ENCODE measurements around the gene CDCP1. TPM values are rescaled to one million over a fixed set of nuclear protein-coding genes. Genes with fewer than 3 reads are reported as not detected.

CDCP1 gene
- total RNA-seq, 4 donors from 2014 or later: 1.2 to 6.4 (median 2.1) TPM

DNA sequence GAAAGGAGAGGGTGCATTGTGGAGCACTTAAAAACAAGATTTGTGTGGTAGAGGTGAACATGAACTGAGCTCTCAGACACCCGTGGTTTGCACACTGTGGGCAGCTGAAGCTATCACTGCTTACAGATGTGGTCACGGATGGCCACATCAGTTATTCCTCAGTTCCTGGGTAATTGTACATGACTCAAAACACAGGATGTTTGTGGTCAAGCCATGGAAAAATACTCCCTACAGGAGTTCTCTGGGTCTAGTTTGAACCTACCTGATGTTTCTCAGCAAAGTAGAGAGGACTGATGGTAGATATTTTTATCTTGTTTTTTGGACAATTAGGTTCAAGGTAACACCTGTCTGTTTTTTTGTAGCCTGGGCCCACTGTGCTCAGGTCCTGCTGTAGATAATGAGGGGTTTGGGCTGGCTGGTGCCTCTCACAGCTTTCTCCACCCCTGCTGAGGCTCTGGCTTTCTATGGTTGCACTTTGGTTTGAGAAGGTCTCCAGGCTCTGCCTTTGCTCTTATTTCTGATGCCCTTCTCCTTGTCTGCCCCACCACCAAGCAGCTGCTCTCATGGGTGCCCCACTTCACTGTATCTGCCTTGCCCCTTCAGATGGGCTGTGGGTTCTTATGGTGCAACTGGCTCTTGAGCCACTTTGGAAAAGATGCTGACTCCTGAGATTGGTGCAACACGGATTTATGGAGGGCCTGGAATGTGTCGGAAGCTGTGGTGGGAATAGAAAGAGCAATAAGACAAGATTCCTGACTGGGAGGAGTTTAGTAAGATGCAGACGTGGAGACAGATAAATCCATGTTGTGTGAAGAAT lies 40.1 kb downstream of the CDCP1 start:
- intact Hi-C loops (cut with DNase I): no loop called here
- Histone ChIP-seq H3K36me3 (no peaks in the 10 kb centered on the region), H3K27ac (replicated peaks in 1 of 4) (no peak overlapping the region), H3K27me3 (no peaks in the 10 kb centered on the region), H3K4me1 (peaks cover 0 to 5% (median 0%) of the 10 kb centered on the region in 4 donors), H3K4me3 (no peak overlapping the region), H3K9me3 (no peaks in the 10 kb centered on the region)
- WGBS: 81% methylated on average over 5 of the region's 5 CpGs
- no peak for DNase-seq (ENCODE audit: extremely low spot score)
- TF ChIP-seq, protein P1, sequence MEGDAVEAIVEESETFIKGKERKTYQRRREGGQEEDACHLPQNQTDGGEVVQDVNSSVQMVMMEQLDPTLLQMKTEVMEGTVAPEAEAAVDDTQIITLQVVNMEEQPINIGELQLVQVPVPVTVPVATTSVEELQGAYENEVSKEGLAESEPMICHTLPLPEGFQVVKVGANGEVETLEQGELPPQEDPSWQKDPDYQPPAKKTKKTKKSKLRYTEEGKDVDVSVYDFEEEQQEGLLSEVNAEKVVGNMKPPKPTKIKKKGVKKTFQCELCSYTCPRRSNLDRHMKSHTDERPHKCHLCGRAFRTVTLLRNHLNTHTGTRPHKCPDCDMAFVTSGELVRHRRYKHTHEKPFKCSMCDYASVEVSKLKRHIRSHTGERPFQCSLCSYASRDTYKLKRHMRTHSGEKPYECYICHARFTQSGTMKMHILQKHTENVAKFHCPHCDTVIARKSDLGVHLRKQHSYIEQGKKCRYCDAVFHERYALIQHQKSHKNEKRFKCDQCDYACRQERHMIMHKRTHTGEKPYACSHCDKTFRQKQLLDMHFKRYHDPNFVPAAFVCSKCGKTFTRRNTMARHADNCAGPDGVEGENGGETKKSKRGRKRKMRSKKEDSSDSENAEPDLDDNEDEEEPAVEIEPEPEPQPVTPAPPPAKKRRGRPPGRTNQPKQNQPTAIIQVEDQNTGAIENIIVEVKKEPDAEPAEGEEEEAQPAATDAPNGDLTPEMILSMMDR (IDR thresholded peaks at IDR 0.05): no peak
- TF ChIP-seq EP300 (IDR thresholded peaks at IDR 0.05) (no peak), POLR2A (IDR thresholded peaks at IDR 0.05; ENCODE audit: low read depth) (no peak), POLR2AphosphoS5 (IDR thresholded peaks at IDR 0.05) (no peak)

DNA sequence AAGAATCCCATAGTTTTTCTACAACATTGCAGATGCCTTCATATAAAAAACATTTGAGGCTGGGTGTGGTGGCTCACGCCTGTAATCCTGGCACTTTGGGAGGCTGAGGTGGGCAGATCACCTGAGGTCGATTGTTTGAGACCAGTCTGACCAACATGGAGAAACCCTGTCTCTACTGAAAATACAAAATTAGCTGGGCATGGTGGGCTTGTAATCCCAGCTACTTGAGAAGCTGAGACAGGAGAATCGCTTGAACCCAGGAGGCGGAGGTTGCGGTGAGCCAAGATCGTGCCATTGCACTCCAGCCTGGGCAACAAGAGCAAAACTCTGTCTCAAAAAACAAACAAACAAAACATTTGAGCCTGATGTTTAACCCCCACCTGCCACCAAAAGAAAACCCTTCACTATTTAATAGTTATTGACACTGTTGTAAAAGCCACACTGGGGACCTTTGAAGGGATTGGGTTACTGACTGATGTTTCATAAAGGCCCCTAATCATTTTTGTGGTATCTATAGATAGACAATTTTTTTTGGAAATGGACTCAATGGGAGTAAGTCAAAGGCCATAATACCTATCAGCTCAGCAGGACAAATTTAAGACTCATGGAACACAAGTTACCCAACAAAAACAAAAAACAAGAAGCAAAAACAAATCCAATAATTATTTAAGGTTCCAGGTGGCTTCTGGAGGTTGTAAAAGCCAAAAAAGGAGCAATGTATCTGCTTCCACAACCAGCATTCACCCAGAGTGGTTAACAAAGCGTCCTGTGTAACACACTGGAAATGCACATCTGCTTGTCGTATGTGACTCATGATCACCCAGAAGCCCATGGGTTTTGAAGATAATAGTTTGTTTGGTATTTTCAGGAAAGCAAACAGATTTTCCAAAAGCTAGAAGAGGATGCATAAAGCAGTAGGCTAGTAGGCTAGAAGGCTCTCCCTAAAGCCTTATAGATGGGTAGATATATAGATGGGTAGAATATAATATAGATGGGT lies 41.2 kb downstream of the CDCP1 start:
- Histone ChIP-seq H3K4me3 (no peak overlapping the region), H3K36me3 (no peaks in the 10 kb centered on the region), H3K27ac (replicated peaks in 1 of 4) (no peak overlapping the region), H3K4me1 (peaks cover 0 to 5% (median 0%) of the 10 kb centered on the region in 4 donors), H3K9me3 (no peaks in the 10 kb centered on the region), H3K27me3 (no peaks in the 10 kb centered on the region)
- no peak for TF ChIP-seq POLR2AphosphoS5 (IDR thresholded peaks at IDR 0.05)
- TF ChIP-seq, protein P1 (IDR thresholded peaks at IDR 0.05): no peak
- no peak for TF ChIP-seq POLR2A (IDR thresholded peaks at IDR 0.05; ENCODE audit: low read depth)
- 91% methylated on average over 8 of the region's 8 CpGs for WGBS
- DNase-seq (ENCODE audit: extremely low spot score): no peak
- intact Hi-C loops (cut with DNase I): no loop called here

DNA sequence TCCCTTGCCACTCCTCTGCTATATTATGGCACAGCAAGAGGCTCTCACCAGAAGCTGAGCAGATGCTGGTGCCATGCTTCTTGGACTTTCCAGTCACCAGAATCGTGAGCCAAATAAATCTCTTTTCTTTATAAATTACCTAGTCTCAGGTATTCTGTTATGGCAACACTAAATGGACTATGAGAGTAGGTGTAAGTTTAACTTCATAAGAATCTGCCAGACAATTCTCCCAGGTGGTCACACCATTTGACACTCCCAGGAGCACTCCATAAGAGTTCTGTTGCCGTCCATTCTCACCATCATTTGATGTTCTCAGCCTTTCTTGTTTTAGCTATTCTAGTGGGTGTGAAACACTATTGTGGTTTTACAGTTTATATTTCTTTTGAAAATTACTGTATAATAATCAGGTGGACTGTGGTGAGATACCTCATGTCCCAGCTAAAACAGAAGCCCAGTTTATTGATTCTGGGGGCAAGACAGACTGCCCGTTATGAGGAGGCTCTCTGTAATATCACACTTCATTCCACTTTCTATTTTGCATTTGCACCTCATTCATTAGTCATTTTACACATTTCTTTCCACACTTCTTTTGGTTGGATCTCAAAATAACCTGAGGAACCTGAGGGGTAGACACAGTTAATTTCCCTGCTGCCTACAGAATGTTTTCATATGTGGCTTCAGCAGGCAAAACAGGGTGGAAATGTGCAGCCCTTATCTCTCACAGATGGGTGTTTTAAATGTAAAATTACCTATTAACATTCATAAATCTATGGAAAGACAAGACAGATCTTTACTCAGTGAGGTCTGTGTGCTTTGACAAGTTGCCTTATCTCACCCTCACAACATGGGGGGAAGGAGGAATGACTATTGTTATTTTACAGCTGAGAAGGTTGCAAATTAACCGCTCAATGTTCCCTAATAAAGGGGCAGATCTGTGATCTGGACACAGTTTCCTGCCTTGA lies 42.1 kb downstream of the CDCP1 start:
- no peak for DNase-seq (ENCODE audit: extremely low spot score)
- Histone ChIP-seq H3K27ac (replicated peaks in 1 of 4) (no peak overlapping the region), H3K4me1 (peaks cover 0 to 5% (median 0%) of the 10 kb centered on the region in 4 donors), H3K27me3 (no peaks in the 10 kb centered on the region), H3K36me3 (no peaks in the 10 kb centered on the region), H3K9me3 (no peaks in the 10 kb centered on the region), H3K4me3 (no peak overlapping the region)
- intact Hi-C loops (cut with DNase I): no loop called here
- 91% methylated on average over 4 of the region's 4 CpGs for WGBS
- TF ChIP-seq, protein P1 (IDR thresholded peaks at IDR 0.05): no peak
- TF ChIP-seq POLR2AphosphoS5 (IDR thresholded peaks at IDR 0.05) (no peak), EP300 (IDR thresholded peaks at IDR 0.05) (no peak), POLR2A (IDR thresholded peaks at IDR 0.05; ENCODE audit: low read depth) (no peak)

DNA sequence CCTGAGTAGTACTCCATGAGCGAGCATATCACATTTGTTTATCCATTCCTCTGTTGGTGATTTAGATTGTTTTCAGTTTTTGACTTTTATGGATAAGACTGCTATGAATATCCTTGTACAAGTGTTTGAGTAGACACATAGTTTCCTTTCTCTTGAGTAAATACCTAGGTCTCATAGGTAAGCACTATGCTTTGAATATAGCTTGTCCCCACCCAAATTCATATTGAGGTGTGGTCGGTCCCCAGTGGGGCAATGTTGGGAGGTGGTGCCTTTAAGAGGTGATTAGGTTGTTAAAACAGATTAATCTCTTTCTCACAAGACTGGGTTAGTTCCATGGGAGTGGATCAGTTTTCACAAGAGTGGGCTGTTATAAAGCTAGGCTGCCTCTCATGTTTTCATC lies 42.8 kb downstream of the CDCP1 start:
- intact Hi-C loops (cut with DNase I): no loop called here
- H3K4me3 ChIP-seq: no peak overlapping the region
- H3K36me3 ChIP-seq: no peaks in the 10 kb centered on the region
- H3K4me1 ChIP-seq: peaks cover 0 to 3% (median 0%) of the 10 kb centered on the region in 4 donors
- WGBS: 95% methylated on average over 2 of the region's 2 CpGs
- no peaks in the 10 kb centered on the region for H3K27me3 ChIP-seq
- no peaks in the 10 kb centered on the region for H3K9me3 ChIP-seq
- TF ChIP-seq, protein P1 (IDR thresholded peaks at IDR 0.05): no peak
- TF ChIP-seq EP300 (IDR thresholded peaks at IDR 0.05) (no peak), POLR2A (IDR thresholded peaks at IDR 0.05; ENCODE audit: low read depth) (no peak), POLR2AphosphoS5 (IDR thresholded peaks at IDR 0.05) (no peak)
- no peak for DNase-seq (ENCODE audit: extremely low spot score)
- H3K27ac ChIP-seq (replicated peaks in 1 of 4): no peak overlapping the region
